NOMO-1 (cell line): ENCODE measurements around the gene TIRAP.

Experiments
- DNase-seq, 2 experiments: peaks; one replicate each; lab custom pipeline; 2025; ENCODE audit not compliant: unreplicated experiment in 2 of 2; lab: John Stamatoyannopoulos, UW

TIRAP gene

GRCh38 chr11:126318574-126319373 is 35.9 kb downstream of the TIRAP start:
- DNase-seq, result peak; percentile 71 to 89

GRCh38 chr11:126319374-126319740 is 36.5 kb downstream of the TIRAP start:
- no peak for DNase-seq

GRCh38 chr11:126322996-126323395 is 40.1 kb downstream of the TIRAP start:
- no peak for DNase-seq

- DNase-seq, result no peak
Observed at GRCh38 chr11:126327281-126328000, 44.5 kb downstream of the TIRAP start.

GRCh38 chr11:126328001-126328390 is 45.1 kb downstream of the TIRAP start:
- no peak for DNase-seq

GRCh38 chr11:126328444-126328843 is 45.6 kb downstream of the TIRAP start:
- no peak for DNase-seq

GRCh38 chr11:126328938-126329643 is 46.2 kb downstream of the TIRAP start:
- DNase-seq, result no peak

GRCh38 chr11:126329644-126330211 is 46.8 kb downstream of the TIRAP start:
- no peak for DNase-seq

GRCh38 chr11:126331286-126331685 is 48.4 kb downstream of the TIRAP start:
- no peak for DNase-seq

GRCh38 chr11:126332221-126332711 is 49.4 kb downstream of the TIRAP start:
- no peak for DNase-seq

- no peak for DNase-seq
Observed at GRCh38 chr11:126333142-126333541, 50.2 kb downstream of the TIRAP start.

- DNase-seq, result no peak
Observed at GRCh38 chr11:126334659-126335462, 52.0 kb downstream of the TIRAP start.

- no peak for DNase-seq
Observed at GRCh38 chr11:126335463-126335760, 52.5 kb downstream of the TIRAP start.

- DNase-seq, result no peak
Observed at GRCh38 chr11:126336138-126336541, 53.2 kb downstream of the TIRAP start.

- peak; percentile 30 to 38 for DNase-seq
Observed at GRCh38 chr11:126336671-126337101, 53.8 kb downstream of the TIRAP start.

- no peak for DNase-seq
Observed at GRCh38 chr11:126337126-126337473, 54.2 kb downstream of the TIRAP start.

- DNase-seq, result peak in 1 of 2 experiments; percentile 48
Observed at GRCh38 chr11:126337474-126338241, 54.8 kb downstream of the TIRAP start.

- no peak for DNase-seq
Observed at GRCh38 chr11:126338346-126339055, 55.6 kb downstream of the TIRAP start.
